Breast epithelium (tissue), 3 donors: ENCODE measurements around the gene ATXN1.

Experiments used
- CTCF ChIP-seq, 3 donors: fragments of 450-650 bp; IDR thresholded peaks; one replicate each; pipeline ENCODE4 v1.5.1; 2016 to 2017; ENCODE audit warnings: antibody characterized with exemption in 3 of 3, mild to moderate bottlenecking in 3 of 3, moderate library complexity in 3 of 3
- POLR2A ChIP-seq: fragments of 450-650 bp; IDR thresholded peaks from one replicate; pipeline ENCODE4 v1.6.1; 2016; ENCODE audit warnings: antibody characterized with exemption, mild to moderate bottlenecking, moderate library complexity

- TF ChIP-seq CTCF (IDR thresholded peaks at IDR 0.05) (no peak), POLR2A (no peak)
Observed at GRCh38 chr6:16374016-16374415, 387.2 kb downstream of the ATXN1 start.
